ENCODE results near the gene MAST2. TPM values are rescaled to one million over a fixed set of nuclear protein-coding genes. Genes with fewer than 3 reads are reported as not detected.
A peak's percentile ranks its signal among the peaks of the same experiment; 100 is the strongest.

MAST2 gene
- total and polyA plus RNA-seq, 9 of the 15 experiments (the other 6 are each of a cell fraction or from before 2014, with no cell fraction given): 0.73 to 32.0 (median 17.8) TPM

DNA sequence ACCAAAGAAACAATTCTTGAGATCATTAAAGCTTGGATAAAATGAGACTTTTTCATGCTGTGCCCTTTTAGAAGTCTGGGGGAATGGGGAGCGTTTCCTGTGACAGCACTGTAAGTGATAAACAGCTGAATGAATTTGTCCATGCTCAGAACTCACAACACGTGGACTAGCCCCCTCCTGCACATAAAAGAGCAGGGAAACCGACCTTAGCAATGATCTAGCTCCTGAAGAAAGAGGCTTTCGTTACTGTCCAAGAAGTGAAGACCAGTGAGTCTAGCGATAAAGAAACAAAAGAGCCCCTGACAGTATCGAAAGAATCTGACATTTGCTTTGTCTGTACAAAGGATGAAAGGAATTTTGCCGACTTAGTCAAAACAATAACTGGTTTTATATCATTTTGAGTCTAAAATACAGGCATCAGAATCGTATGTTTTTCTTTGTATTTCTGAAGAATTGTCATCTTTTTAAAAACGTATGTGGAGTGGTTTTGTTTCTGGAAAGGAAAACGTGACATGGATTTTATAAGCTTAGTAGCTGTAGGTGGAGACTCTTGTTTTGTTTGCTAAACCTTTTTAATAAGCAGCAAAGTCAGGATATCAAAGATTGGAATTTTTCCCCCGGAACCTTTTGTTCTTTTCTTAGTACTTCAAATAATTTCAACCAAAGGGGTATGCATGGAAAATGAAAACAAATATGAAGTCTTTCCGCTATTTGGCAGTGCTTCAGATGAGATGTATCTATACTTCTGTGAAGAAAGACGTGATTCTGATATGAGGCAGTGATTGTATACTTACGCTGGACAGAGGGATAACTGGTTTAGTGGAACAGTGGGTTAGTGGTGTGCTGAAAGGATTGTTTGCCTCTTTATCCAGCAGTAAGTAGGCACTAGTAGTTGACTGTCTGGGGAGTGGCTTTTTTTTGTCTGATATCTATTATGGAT is 61.0 kb downstream of the MAST2 start (continued):
- TF ChIP-seq, protein P1, sequence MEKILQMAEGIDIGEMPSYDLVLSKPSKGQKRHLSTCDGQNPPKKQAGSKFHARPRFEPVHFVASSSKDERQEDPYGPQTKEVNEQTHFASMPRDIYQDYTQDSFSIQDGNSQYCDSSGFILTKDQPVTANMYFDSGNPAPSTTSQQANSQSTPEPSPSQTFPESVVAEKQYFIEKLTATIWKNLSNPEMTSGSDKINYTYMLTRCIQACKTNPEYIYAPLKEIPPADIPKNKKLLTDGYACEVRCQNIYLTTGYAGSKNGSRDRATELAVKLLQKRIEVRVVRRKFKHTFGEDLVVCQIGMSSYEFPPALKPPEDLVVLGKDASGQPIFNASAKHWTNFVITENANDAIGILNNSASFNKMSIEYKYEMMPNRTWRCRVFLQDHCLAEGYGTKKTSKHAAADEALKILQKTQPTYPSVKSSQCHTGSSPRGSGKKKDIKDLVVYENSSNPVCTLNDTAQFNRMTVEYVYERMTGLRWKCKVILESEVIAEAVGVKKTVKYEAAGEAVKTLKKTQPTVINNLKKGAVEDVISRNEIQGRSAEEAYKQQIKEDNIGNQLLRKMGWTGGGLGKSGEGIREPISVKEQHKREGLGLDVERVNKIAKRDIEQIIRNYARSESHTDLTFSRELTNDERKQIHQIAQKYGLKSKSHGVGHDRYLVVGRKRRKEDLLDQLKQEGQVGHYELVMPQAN (IDR thresholded peaks at IDR 0.05; ENCODE audit: borderline replicate concordance): peak; percentile 57; the same call in 1 of the 2 replicates
- TF ChIP-seq SIN3A (IDR thresholded peaks at IDR 0.05; ENCODE audit: borderline replicate concordance in 2 of 2, control insufficient read depth in 1 of 2, low read depth in 2 of 2, low read length in 2 of 2) (peak in 1 of 2 experiments; percentile 78; a peak in 1 of 4 replicates), HDAC1 (IDR thresholded peaks at IDR 0.05) (peak in 1 of 2 experiments; percentile 62; a peak in 2 of 4 replicates), GATAD2B (IDR thresholded peaks at IDR 0.05; ENCODE audit: borderline replicate concordance) (no peak), MXI1 (IDR thresholded peaks at IDR 0.05; ENCODE audit: low read depth, low read length) (peak; percentile 69; the same call in 1 of the 2 replicates)

DNA sequence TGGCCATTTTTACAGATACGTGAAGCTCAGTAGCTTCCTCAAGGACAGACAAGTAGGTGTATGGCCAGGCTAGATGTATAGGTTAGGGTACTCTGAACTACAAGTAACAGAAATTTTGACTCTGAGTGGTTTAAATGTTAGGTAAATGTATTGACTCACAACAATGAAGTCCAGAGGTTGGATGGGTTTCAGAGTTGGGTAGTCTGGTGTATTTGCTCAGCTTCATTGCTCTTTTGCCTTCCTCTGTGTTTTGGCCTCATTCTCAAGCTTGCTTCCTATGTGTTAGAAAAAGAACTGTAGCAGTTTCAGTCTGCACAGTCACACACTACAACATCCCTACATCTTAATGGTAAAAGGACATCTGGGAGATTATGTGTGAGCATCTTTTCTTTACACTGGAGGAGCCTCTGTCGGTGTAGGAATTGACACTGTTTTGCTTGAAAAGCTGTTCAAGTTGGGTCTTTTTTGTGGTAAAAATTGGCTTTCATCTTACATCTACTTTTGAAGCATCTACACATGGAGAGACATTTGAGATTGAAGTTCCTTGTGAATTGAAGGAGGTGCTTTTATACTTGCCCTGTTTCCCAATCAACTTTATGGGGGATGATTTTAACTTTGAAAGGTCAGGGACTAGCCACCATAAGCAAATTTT is 64.4 kb downstream of the MAST2 start:
- no peak for FAIRE-seq
- Histone ChIP-seq H3K9me1 (ENCODE audit: control insufficient read depth, insufficient read depth, low read length) (no peaks in the 10 kb centered on the region), H3K79me2 (ENCODE audit: control insufficient read depth, insufficient read depth, low read length) (peaks cover 34% of the 10 kb centered on the region), H3K4me1 (replicated peaks in 1 of 2; ENCODE audit: control insufficient read depth in 2 of 2, insufficient read depth in 2 of 2, low read length in 2 of 2) (peaks cover 0 to 18% of the 10 kb centered on the region in 2 experiments; a peak in 2 of 5 replicates), H3K9me3 (replicated peaks; ENCODE audit: control insufficient read depth, insufficient read depth, low read depth, low read length) (no peaks in the 10 kb centered on the region), H3K27ac (ENCODE audit: extremely low read depth, low read depth, low read length) (no peak overlapping the region), H3K4me2 (ENCODE audit: insufficient read depth, low read length) (no peak overlapping the region), H3K9ac (ENCODE audit: insufficient read depth in 1 of 2, low read depth in 2 of 2, low read length in 2 of 2) (no peak overlapping the region), H3K36me3 (ENCODE audit: control insufficient read depth, insufficient read depth, low read length) (no peaks in the 10 kb centered on the region), H3K27me3 (ENCODE audit: control insufficient read depth in 2 of 2, insufficient read depth in 2 of 2, low read length in 2 of 2) (no peaks in the 10 kb centered on the region), H2AFZ (ENCODE audit: low read depth, low read length) (no peak overlapping the region), H4K20me1 (replicated peaks; ENCODE audit: control insufficient read depth, insufficient read depth, low read length) (no peaks in the 10 kb centered on the region; the same call in 1 of the 2 replicates), H3K4me3 (no peak overlapping the region)
- POLR2A ChIA-PET: no interaction called here
- in situ Hi-C loops (cut with MboI) (no loop called here), intact Hi-C loops (cut with micrococcal nuclease) (no loop called here)
- no TSS peak for BruUV-seq (replicated peaks)
- CTCF ChIA-PET (ENCODE audit: low intra/inter-chr PET ratio): interaction anchor here (0.8 kb wide), 1 partner anchor 336 kb away, joined by 3 read pairs; the partner anchor contains the start of gene LURAP1
- no peak for ATAC-seq
- WGBS (ENCODE audit: insufficient coverage, low coverage, missing lambda C conversion rate): 76% methylated on average over 2 of the region's 2 CpGs
- no peak for DNase-seq (ENCODE audit: extremely low read depth in 1 of 4, low spot score in 3 of 4)
- TF ChIP-seq KLF10 (CRISPR knock-in tag; IDR thresholded peaks at IDR 0.05): no peak
- no peak for TF ChIP-seq TCF7L2 (IDR thresholded peaks at IDR 0.05; ENCODE audit: low read depth, low read length)
- no peak for TF ChIP-seq ZNF217 (CRISPR knock-in tag; IDR thresholded peaks at IDR 0.05)
- TF ChIP-seq PHF21A (IDR thresholded peaks at IDR 0.05; ENCODE audit: borderline replicate concordance, low read depth): no peak
